Sigmoid colon (tissue), 4 donors: Measurements from ENCODE around the gene OTUB1.

ENCODE experiments used
- EP300 ChIP-seq, 4 donors: sonication (generic); formaldehyde crosslinking; IDR thresholded peaks; one replicate each; pipeline ENCODE4 v1.6.1; 2017; ENCODE audit warnings: antibody characterized with exemption in 4 of 4
- POLR2A ChIP-seq, 2 donors: fragments of 450-650 bp; IDR thresholded peaks; one replicate each; pipeline ENCODE4 v1.6.1; 2016; ENCODE audit warnings: antibody characterized with exemption in 2 of 2, mild to moderate bottlenecking in 2 of 2, moderate library complexity in 2 of 2
- TF ChIP-seq, protein P1 (sequence below), 4 experiments: fragments of 450-650 bp in 3 of 4; fragments of 200-600 bp in 1 of 4; IDR thresholded peaks; one replicate each; pipeline ENCODE4 v1.5.1; 2016 to 2019; ENCODE audit warnings: antibody characterized with exemption in 4 of 4, mild to moderate bottlenecking in 3 of 4, moderate library complexity in 2 of 4

DNA sequence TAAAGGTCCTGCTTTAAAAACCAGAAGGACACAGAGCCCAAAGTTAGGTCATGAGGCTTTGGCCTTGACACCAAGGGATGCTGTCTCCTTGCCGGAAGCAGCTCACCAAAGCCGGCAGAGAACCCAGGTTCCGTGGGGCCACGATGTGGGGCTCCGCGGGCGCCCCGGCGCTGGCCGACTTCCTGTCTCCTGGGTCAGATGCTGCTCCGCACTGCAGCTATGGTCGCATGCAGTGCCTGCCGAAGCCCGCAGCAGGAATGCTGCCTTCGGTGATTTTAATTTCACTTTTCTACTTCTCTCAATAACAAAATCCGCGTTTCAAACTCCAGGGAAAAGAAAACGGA lies 454 bp upstream of the OTUB1 start:
- TF ChIP-seq EP300 (IDR thresholded peaks at IDR 0.05) (no peak), POLR2A (IDR thresholded peaks at IDR 0.05) (no peak)
- TF ChIP-seq, protein P1, sequence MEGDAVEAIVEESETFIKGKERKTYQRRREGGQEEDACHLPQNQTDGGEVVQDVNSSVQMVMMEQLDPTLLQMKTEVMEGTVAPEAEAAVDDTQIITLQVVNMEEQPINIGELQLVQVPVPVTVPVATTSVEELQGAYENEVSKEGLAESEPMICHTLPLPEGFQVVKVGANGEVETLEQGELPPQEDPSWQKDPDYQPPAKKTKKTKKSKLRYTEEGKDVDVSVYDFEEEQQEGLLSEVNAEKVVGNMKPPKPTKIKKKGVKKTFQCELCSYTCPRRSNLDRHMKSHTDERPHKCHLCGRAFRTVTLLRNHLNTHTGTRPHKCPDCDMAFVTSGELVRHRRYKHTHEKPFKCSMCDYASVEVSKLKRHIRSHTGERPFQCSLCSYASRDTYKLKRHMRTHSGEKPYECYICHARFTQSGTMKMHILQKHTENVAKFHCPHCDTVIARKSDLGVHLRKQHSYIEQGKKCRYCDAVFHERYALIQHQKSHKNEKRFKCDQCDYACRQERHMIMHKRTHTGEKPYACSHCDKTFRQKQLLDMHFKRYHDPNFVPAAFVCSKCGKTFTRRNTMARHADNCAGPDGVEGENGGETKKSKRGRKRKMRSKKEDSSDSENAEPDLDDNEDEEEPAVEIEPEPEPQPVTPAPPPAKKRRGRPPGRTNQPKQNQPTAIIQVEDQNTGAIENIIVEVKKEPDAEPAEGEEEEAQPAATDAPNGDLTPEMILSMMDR (IDR thresholded peaks at IDR 0.05): no peak
